Measurements from ENCODE around the gene FOXD2. TPM values are rescaled to one million over a fixed set of nuclear protein-coding genes. Genes with fewer than 3 reads are reported as not detected.
"Not testable (repeated sequence)": the region's sequence is repeated elsewhere in the genome, so short reads cannot be mapped to it uniquely, and the experiment has no call there.

FOXD2 gene
- total RNA-seq, 2 experiments from 2014 or later = 0.04 TPM; not detected in 1

GRCh38 chr1:47457547-47457946 is 19.7 kb downstream of the FOXD2 start:
- not testable (repeated sequence) for H3K4me3 Mint-ChIP-seq, H3K9me3 Mint-ChIP-seq, H3K27ac Mint-ChIP-seq, H3K4me1 Mint-ChIP-seq, DNase-seq, H3K36me3 Mint-ChIP-seq
- peaks cover 74% of the 10 kb centered on the region for H3K27me3 Mint-ChIP-seq

DNA sequence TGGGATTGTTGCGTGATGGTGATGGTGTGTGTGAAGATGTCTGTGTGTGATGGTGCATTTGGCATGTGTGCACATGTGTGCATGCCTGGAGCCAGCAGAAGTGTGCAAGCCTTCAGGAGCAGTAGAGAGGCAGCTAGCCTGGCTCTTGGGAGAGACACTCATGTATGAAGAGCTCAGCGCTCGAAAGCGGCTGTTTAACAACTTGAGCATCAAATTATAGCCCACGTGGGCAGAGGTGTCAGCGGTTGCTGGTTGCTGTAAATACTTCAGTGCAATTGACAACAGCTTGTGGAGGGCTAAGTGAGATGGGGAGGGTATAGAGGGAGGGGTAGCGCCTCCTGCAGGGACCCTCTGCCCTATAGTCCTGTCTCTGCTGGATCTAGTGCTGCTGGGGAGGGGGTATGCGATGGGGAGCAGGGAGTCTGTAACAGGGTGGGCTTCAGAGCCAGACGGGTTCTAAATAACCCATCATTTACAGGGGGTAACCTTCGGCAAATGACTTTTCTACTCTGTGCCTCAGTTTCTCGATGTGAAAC is 21.5 kb downstream of the FOXD2 start:
- Mint-ChIP-seq H3K27ac (no peak overlapping the region), H3K9me3 (no peaks in the 10 kb centered on the region), H3K4me1 (no peaks in the 10 kb centered on the region), H3K36me3 (no peaks in the 10 kb centered on the region), H3K4me3 (no peak overlapping the region), H3K27me3 (peaks cover 80% of the 10 kb centered on the region)
- DNase-seq = no peak

DNA sequence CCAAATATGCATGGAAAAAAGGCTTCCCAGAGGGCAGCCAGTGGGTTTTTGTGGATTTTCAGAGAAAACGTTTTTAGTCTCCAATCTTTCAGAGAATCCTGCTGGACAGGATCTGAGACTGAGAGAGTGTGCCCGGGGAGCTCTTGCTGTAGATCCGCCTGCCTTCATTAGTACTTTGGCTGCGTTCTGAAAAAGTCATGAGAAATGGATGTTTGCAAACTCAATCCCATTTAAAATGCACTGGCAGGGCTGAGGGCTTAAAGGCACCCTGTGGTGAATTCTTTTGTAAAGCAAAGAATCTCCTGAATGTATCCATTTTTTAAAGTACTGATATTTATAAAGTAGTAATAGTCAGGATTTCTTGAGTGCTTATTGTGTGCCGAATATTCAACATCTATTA is 22.2 kb downstream of the FOXD2 start:
- Mint-ChIP-seq H3K4me1 (no peaks in the 10 kb centered on the region), H3K9me3 (no peaks in the 10 kb centered on the region), H3K27ac (no peak overlapping the region), H3K27me3 (peaks cover 75% of the 10 kb centered on the region), H3K36me3 (no peaks in the 10 kb centered on the region), H3K4me3 (no peak overlapping the region)
- DNase-seq = no peak

DNA sequence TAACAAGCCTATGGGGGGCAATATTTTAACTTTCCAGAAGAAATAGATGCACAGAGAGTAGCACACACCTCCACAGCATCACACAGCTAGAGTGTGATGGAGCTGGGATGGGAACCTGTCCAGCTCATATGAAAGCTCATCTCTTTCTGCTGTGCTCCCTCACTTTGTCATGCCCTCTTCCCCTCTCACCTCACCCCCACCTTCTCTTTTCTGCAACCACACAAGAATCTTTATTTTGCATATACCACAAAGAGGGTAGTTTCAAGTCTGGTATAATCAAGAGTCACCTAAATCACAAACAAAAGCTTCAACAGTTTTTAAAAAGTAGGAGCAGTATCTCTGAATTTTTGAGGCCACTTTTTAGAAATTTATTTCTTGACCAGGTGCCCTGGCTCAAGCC is 22.6 kb downstream of the FOXD2 start:
- Mint-ChIP-seq H3K27ac (no peak overlapping the region), H3K36me3 (no peaks in the 10 kb centered on the region), H3K27me3 (peaks cover 70% of the 10 kb centered on the region), H3K4me3 (no peak overlapping the region), H3K9me3 (no peaks in the 10 kb centered on the region), H3K4me1 (no peaks in the 10 kb centered on the region)
- DNase-seq = no peak

DNA sequence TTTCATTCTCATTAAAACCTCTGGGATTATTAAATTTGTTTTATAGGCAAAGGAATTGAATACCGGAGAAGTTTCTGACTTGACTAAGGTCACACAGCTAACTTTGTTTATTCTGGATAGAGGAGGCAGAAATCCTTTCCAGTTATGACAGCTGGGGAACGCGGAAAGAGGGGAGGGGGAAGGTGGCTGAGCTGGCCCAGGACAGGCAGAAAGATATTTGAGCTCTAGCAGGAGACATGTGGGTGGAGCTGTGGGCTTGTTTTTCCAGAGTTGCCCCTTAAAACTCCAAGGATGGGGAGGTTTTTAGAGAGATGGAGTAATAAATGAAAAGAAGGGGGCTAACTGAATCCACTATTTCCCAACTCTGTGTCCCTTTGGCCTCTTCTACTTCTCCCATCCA is 27.8 kb downstream of the FOXD2 start:
- Mint-ChIP-seq H3K4me3 (no peak overlapping the region), H3K9me3 (no peaks in the 10 kb centered on the region), H3K27ac (no peak overlapping the region), H3K27me3 (peaks cover 40% of the 10 kb centered on the region), H3K4me1 (no peaks in the 10 kb centered on the region), H3K36me3 (no peaks in the 10 kb centered on the region)
- DNase-seq = no peak

DNA sequence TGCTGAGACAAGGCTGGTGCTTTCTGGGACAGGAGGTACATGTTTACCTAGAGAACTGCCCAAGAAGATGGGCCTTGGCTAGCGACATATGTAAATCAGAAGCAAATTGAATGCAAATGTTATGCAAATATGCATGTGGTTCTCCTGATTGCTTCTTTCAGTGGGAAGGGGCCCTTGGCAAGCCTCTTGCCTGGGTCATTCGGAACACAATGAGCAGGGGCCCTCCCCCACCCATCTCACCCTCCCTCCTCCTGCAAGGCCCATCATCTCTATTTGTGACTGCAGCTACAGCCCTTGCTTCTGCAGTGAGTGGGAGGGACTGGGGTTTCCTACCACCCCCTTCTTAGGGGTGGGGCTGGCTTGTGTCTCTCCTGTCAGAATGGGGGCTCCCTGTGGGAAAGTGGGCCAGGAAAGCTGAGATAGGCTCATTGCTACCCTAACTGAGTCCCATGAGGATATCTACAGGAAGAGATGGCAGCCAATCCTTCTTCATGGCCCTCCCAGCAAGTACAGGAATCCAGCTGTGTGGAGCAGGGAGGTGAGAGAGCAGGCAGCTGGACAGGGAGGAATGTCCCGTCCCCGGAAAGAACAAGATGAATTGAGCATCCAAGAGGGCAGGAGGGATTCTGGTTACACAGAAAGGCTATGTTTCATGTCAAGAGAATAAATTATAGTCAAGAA is 31.0 kb downstream of the FOXD2 start:
- H3K9me3 Mint-ChIP-seq = no peaks in the 10 kb centered on the region
- DNase-seq = no peak
- H3K36me3 Mint-ChIP-seq = no peaks in the 10 kb centered on the region
- H3K4me3 Mint-ChIP-seq = no peak overlapping the region
- peaks cover 10% of the 10 kb centered on the region for H3K27me3 Mint-ChIP-seq
- no peak overlapping the region for H3K27ac Mint-ChIP-seq
- H3K4me1 Mint-ChIP-seq = no peaks in the 10 kb centered on the region

DNA sequence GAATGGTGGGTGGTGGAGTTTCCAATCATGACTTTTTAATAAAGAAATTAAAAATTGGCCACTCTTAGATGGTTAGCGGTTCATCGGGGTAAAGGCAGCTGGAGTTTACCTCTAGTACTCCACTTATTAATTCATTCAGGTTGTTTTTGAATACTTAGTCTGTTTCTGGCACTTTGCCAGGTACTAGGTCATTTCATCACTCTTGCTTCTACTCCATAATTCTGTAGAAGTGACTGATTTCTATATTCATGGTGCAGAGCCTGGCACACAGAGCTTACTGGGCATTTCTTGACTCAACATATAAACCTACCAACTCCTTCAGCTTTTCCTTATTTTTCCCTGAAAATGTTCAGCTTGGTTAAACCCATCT is 31.5 kb downstream of the FOXD2 start:
- H3K27ac Mint-ChIP-seq = no peak overlapping the region
- H3K9me3 Mint-ChIP-seq = no peaks in the 10 kb centered on the region
- peaks cover 13% of the 10 kb centered on the region for H3K27me3 Mint-ChIP-seq
- H3K4me3 Mint-ChIP-seq = no peak overlapping the region
- no peaks in the 10 kb centered on the region for H3K4me1 Mint-ChIP-seq
- DNase-seq = no peak
- no peaks in the 10 kb centered on the region for H3K36me3 Mint-ChIP-seq

GRCh38 chr1:47469910-47470309 is 32.1 kb downstream of the FOXD2 start:
- peaks cover 14% of the 10 kb centered on the region for H3K27me3 Mint-ChIP-seq
- no peak overlapping the region for H3K27ac Mint-ChIP-seq
- no peak for DNase-seq
- no peaks in the 10 kb centered on the region for H3K4me1 Mint-ChIP-seq
- H3K9me3 Mint-ChIP-seq = no peaks in the 10 kb centered on the region
- no peaks in the 10 kb centered on the region for H3K36me3 Mint-ChIP-seq
- no peak overlapping the region for H3K4me3 Mint-ChIP-seq

DNA sequence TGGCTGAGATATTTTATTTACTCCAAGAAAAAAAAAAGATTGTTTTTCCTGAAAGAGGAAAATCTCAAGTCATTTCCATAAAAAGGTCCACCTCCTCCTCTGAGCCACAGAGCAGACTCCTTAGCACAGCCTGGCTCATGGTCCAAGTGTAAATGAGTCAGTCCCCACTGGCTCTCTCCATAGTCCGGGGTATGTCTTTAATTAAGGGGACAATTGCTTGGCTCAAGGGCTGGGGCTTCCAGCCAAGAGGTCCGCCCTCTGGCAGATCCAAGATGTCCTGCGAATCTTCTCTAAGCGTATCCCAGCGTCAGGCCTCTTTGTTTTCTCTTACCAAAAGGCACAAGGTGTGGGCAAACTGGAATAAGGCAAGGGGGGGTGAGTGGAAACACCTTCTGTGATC is 33.3 kb downstream of the FOXD2 start:
- DNase-seq = no peak
- H3K4me1 Mint-ChIP-seq = no peaks in the 10 kb centered on the region
- peaks cover 14% of the 10 kb centered on the region for H3K27me3 Mint-ChIP-seq
- H3K9me3 Mint-ChIP-seq = no peaks in the 10 kb centered on the region
- no peak overlapping the region for H3K27ac Mint-ChIP-seq
- no peaks in the 10 kb centered on the region for H3K36me3 Mint-ChIP-seq
- H3K4me3 Mint-ChIP-seq = no peak overlapping the region

DNA sequence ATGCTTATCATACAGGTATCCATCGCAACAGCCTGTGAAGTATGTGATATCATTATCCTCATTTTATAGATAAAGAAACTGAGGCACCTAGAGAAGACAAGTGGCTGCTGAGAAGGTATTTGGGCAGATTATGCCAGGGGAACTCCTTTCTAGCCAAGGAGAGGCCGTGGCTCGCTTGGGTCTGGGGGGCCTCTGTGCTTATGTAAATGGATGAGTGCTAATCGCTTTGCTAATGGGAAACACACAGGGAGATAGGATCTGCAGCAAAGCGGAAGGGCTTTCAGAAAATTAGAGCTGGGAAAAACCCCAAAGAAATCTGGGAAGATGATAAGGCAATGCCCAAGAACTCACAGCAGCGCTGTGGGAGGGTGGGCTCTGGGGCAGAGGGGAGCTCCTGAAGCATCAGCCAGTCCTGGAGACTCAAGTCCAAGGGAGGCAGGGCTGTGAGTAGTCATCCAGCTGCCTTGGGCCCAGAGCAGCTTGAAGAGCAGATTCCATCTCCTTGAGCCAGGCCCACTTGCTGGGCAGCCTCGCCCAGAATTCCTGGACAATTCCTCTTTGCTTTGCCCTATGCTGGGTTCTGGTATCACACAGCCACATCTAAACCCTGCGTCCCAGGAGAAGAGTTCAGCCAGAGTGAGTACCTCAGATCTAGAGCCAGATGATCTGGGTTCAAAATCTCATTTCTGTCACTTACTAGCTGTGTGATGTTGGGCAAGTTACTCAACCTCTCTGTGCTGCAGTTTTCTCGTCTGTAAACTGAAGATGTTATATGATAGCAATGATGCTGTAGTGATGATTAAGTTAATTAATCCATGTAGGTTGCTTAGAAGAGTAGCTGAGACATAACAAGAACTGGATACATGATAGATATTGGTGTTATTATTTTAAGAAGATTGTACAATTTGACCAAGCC is 36.7 kb downstream of the FOXD2 start:
- Mint-ChIP-seq H3K4me3 (no peak overlapping the region), H3K27me3 (peaks cover 13% of the 10 kb centered on the region), H3K36me3 (no peaks in the 10 kb centered on the region), H3K27ac (no peak overlapping the region), H3K9me3 (no peaks in the 10 kb centered on the region), H3K4me1 (no peaks in the 10 kb centered on the region)
- no peak for DNase-seq

DNA sequence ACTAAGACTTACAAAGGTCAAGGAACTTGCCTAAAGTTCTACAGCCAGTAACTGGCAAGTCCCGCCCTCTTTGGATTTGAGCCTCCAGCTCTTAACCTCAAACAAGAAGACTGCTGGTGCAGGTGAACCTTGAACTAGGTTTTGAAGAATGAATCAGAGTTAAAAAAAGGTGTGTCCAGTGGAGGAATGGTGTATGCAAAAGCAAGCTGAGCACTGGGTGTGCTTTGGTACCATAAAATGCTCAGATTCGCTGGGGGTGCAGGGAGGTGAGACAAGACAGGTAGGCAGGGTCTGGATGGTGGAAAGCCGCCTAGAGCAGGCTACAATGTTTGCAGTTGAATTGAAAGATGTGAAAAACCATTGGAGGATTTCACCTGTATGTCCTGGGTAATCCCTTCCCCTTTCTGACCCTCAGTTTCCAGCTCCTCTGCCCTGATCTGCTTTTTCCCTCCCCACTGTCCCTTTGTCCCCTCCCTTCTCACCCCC is 39.8 kb downstream of the FOXD2 start:
- no peaks in the 10 kb centered on the region for H3K4me1 Mint-ChIP-seq
- no peak overlapping the region for H3K27ac Mint-ChIP-seq
- no peak overlapping the region for H3K4me3 Mint-ChIP-seq
- DNase-seq = no peak
- H3K9me3 Mint-ChIP-seq = no peaks in the 10 kb centered on the region
- H3K27me3 Mint-ChIP-seq = peaks cover 7% of the 10 kb centered on the region
- H3K36me3 Mint-ChIP-seq = no peaks in the 10 kb centered on the region

DNA sequence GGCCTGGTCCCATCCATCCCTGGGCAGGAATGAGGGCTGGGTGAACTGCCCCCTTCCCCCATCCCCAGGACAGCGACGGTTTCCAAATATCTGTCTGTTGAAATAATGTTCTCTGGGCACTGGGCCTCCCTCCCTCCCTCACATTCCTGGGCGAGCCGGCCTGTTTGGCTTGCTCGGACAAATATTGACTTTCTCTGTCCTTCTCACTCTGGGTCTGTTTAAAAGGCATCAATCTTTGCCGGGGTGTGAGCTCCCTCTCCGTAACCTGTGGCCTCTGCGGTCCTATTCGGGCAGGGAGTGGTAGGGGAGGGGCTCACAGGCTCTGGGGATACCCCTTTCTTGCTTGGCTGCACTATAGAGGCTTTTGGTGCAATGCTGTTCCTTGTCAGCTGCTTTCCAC is 40.2 kb downstream of the FOXD2 start:
- H3K36me3 Mint-ChIP-seq = no peaks in the 10 kb centered on the region
- no peak for DNase-seq
- no peak overlapping the region for H3K27ac Mint-ChIP-seq
- H3K9me3 Mint-ChIP-seq = no peaks in the 10 kb centered on the region
- H3K27me3 Mint-ChIP-seq = peaks cover 7% of the 10 kb centered on the region
- H3K4me3 Mint-ChIP-seq = no peak overlapping the region
- no peaks in the 10 kb centered on the region for H3K4me1 Mint-ChIP-seq

DNA sequence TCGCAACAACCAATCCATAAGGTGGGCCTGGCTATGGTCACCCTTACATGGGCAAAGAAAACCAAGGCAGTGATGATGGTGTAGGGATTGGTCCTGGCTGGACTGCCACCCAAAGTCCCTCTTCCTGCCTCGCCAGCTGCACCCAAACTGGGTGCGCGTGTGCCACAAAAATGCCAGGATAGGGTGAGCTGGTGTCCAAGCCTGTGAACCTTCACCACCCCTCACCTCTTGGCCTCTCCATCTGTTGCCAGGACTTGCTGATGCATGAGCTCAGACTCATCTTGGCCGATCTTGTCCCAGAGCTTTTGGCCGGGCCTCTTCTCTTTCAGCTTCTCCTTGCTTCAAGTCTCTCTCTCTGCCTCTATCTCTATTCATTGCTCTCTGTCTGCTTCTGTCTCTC is 41.8 kb downstream of the FOXD2 start:
- H3K36me3 Mint-ChIP-seq = no peaks in the 10 kb centered on the region
- H3K27ac Mint-ChIP-seq = no peak overlapping the region
- no peak overlapping the region for H3K4me3 Mint-ChIP-seq
- peaks cover 4% of the 10 kb centered on the region for H3K27me3 Mint-ChIP-seq
- DNase-seq = no peak
- no peaks in the 10 kb centered on the region for H3K4me1 Mint-ChIP-seq
- no peaks in the 10 kb centered on the region for H3K9me3 Mint-ChIP-seq

DNA sequence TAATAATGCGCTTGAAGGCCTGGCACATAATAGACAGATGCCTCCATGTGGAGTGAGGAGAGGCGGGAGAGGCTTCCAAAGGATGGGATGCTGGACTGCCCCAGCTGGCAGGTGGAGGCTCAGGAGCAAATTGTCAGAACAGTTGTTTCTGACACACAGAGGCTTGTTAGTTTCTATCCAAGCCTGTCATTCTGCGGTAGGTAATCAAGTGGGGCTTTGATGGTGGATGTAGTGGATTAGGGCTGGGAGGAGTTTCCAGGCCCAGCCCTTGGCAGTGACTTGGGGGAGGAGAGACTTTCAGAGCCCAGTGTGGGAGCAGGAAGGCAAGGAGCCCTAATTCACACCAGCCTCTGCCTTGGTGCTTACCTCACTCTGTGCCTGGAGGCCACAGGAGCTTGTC is 44.1 kb downstream of the FOXD2 start:
- no peaks in the 10 kb centered on the region for H3K9me3 Mint-ChIP-seq
- peaks cover 4% of the 10 kb centered on the region for H3K27me3 Mint-ChIP-seq

DNA sequence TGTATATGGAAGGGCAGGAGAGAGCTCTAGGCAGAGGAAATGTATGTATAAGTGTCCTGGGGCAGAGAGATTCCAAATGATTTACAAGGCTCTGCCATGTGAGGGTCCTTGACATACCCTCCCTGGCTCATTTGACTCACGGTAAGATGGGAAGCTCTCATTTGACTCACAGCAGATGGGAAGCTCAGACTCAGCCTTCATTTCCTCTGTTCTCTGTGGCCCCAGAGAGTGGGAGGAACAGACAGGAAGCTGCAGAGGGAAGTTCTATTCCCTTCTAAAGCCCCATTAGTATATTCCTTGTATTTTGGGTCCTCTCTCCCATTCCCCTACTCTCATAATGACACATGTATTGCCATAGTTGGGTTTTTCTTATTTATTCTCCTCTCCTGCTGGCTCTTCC is 44.9 kb downstream of the FOXD2 start:
- H3K4me3 Mint-ChIP-seq = no peak overlapping the region
- H3K27me3 Mint-ChIP-seq = peaks cover 4% of the 10 kb centered on the region
- DNase-seq = no peak
- H3K9me3 Mint-ChIP-seq = no peaks in the 10 kb centered on the region
- no peak overlapping the region for H3K27ac Mint-ChIP-seq
- H3K4me1 Mint-ChIP-seq = no peaks in the 10 kb centered on the region
- H3K36me3 Mint-ChIP-seq = no peaks in the 10 kb centered on the region

More for the DNA sequence above, 44.1 kb downstream of the FOXD2 start:
- Mint-ChIP-seq H3K27ac (no peak overlapping the region), H3K36me3 (no peaks in the 10 kb centered on the region), H3K4me3 (no peak overlapping the region), H3K4me1 (no peaks in the 10 kb centered on the region)
- DNase-seq = no peak
